ENCODE data around the gene PAX2. TPM values are rescaled to one million over a fixed set of nuclear protein-coding genes. Genes with fewer than 3 reads are reported as not detected.
A peak's percentile ranks its signal among the peaks of the same experiment; 100 is the strongest.

The PAX2 gene
- polyA plus RNA-seq, 4 donors, result 0.09 TPM; not detected in 3

DNA sequence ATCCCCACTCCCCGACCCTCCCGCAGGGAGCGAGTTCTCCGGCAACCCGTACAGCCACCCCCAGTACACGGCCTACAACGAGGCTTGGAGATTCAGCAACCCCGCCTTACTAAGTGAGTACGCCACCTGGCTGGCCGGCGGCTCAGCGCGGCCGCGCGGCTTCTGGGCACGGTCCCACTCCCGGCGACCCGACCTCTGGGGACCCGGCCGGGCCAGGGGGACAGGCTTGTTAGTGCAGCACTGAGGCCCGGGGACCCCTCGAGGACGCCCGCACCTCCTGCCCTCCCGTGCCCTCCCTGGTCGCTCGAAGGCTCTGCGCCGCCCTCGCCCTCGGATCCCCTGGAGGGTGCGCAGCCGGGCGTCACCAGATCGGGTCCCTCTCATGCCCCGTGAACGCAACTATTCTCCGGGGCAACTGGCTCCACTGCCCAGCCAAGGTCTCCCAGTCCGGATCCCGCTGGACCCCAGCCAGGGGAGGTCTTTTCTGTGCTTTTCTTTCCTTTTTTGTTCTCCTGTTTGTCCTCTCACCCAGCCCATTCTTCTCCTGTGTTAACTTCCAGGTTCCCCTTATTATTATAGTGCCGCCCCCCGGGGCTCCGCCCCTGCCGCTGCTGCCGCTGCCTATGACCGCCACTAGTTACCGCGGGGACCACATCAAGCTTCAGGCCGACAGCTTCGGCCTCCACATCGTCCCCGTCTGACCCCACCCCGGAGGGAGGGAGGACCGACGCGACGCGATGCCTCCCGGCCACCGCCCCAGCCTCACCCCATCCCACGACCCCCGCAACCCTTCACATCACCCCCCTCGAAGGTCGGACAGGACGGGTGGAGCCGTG is 81.8 kb downstream of the PAX2 start:
- peak overlapping the region in 2 of 3 donors; percentile 33 to 48 for H3K4me3 ChIP-seq (ENCODE audit: low read depth in 1 of 3, low read length in 3 of 3)
- H3K9me3 ChIP-seq (ENCODE audit: control insufficient read depth in 2 of 2, insufficient read depth in 1 of 2, low read depth in 1 of 2, low read length in 1 of 2), result no peaks in the 10 kb centered on the region
- peaks cover 13 to 93% (median 69%) of the 10 kb centered on the region in 3 donors for H3K27me3 ChIP-seq (ENCODE audit: control insufficient read depth in 3 of 3, insufficient read depth in 3 of 3, low read length in 3 of 3)
- H3K36me3 ChIP-seq (ENCODE audit: control insufficient read depth in 3 of 3, insufficient read depth in 2 of 3, low read depth in 1 of 3, low read length in 3 of 3), result no peaks in the 10 kb centered on the region
- H3K27ac ChIP-seq (ENCODE audit: low read depth in 1 of 3, low read length in 2 of 3), result no peak overlapping the region
- 1 to 2% (median 1%) methylated on average over 61 to 68 of the region's 68 CpGs for WGBS, 3 donors
- DNase-seq (peak; percentile 9 to 72), FAIRE-seq (no peak)
- peaks cover 0 to 8% (median 7%) of the 10 kb centered on the region in 3 donors for H3K4me1 ChIP-seq (ENCODE audit: control insufficient read depth in 3 of 3, insufficient read depth in 2 of 3, low read depth in 1 of 3, low read length in 2 of 3)

DNA sequence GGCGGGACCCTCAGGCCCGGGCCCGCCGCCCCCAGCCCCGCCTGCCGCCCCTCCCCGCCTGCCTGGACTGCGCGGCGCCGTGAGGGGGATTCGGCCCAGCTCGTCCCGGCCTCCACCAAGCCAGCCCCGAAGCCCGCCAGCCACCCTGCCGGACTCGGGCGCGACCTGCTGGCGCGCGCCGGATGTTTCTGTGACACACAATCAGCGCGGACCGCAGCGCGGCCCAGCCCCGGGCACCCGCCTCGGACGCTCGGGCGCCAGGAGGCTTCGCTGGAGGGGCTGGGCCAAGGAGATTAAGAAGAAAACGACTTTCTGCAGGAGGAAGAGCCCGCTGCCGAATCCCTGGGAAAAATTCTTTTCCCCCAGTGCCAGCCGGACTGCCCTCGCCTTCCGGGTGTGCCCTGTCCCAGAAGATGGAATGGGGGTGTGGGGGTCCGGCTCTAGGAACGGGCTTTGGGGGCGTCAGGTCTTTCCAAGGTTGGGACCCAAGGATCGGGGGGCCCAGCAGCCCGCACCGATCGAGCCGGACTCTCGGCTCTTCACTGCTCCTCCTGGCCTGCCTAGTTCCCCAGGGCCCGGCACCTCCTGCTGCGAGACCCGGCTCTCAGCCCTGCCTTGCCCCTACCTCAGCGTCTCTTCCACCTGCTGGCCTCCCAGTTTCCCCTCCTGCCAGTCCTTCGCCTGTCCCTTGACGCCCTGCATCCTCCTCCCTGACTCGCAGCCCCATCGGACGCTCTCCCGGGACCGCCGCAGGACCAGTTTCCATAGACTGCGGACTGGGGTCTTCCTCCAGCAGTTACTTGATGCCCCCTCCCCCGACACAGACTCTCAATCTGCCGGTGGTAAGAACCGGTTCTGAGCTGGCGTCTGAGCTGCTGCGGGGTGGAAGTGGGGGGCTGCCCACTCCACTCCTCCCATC is 82.7 kb downstream of the PAX2 start:
- DNase-seq, result peak; percentile 5 to 44
- 1 to 2% (median 2%) methylated on average over 59 to 69 of the region's 69 CpGs for WGBS, 3 donors
- H3K27ac ChIP-seq (ENCODE audit: low read depth in 1 of 3, low read length in 2 of 3), result no peak overlapping the region
- no peaks in the 10 kb centered on the region for H3K36me3 ChIP-seq (ENCODE audit: control insufficient read depth in 3 of 3, insufficient read depth in 2 of 3, low read depth in 1 of 3, low read length in 3 of 3)
- H3K4me3 ChIP-seq (ENCODE audit: low read depth in 1 of 3, low read length in 3 of 3), result peak overlapping the region in 1 of 3 donors; percentile 48
- H3K27me3 ChIP-seq (ENCODE audit: control insufficient read depth in 3 of 3, insufficient read depth in 3 of 3, low read length in 3 of 3), result peaks cover 13 to 96% (median 75%) of the 10 kb centered on the region in 3 donors
- H3K9me3 ChIP-seq (ENCODE audit: control insufficient read depth in 2 of 2, insufficient read depth in 1 of 2, low read depth in 1 of 2, low read length in 1 of 2), result no peaks in the 10 kb centered on the region
- peaks cover 0 to 8% (median 7%) of the 10 kb centered on the region in 3 donors for H3K4me1 ChIP-seq (ENCODE audit: control insufficient read depth in 3 of 3, insufficient read depth in 2 of 3, low read depth in 1 of 3, low read length in 2 of 3)
- no peak for FAIRE-seq

DNA sequence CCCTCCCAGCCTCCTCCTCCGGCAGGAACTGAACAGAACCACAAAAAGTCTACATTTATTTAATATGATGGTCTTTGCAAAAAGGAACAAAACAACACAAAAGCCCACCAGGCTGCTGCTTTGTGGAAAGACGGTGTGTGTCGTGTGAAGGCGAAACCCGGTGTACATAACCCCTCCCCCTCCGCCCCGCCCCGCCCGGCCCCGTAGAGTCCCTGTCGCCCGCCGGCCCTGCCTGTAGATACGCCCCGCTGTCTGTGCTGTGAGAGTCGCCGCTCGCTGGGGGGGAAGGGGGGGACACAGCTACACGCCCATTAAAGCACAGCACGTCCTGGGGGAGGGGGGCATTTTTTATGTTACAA is 83.3 kb downstream of the PAX2 start:
- DNase-seq (peak; percentile 10 to 46), FAIRE-seq (no peak)
- no peak overlapping the region for H3K27ac ChIP-seq (ENCODE audit: low read depth in 1 of 3, low read length in 2 of 3)
- 0 to 1% (median 1%) methylated on average over 16 to 20 of the region's 20 CpGs for WGBS, 3 donors
- H3K4me1 ChIP-seq (ENCODE audit: control insufficient read depth in 3 of 3, insufficient read depth in 2 of 3, low read depth in 1 of 3, low read length in 2 of 3), result peaks cover 0 to 8% (median 7%) of the 10 kb centered on the region in 3 donors
- no peaks in the 10 kb centered on the region for H3K36me3 ChIP-seq (ENCODE audit: control insufficient read depth in 3 of 3, insufficient read depth in 2 of 3, low read depth in 1 of 3, low read length in 3 of 3)
- peak overlapping the region in 1 of 3 donors; percentile 48 for H3K4me3 ChIP-seq (ENCODE audit: low read depth in 1 of 3, low read length in 3 of 3)
- no peaks in the 10 kb centered on the region for H3K9me3 ChIP-seq (ENCODE audit: control insufficient read depth in 2 of 2, insufficient read depth in 1 of 2, low read depth in 1 of 2, low read length in 1 of 2)
- peaks cover 13 to 94% (median 73%) of the 10 kb centered on the region in 3 donors for H3K27me3 ChIP-seq (ENCODE audit: control insufficient read depth in 3 of 3, insufficient read depth in 3 of 3, low read length in 3 of 3)

DNA sequence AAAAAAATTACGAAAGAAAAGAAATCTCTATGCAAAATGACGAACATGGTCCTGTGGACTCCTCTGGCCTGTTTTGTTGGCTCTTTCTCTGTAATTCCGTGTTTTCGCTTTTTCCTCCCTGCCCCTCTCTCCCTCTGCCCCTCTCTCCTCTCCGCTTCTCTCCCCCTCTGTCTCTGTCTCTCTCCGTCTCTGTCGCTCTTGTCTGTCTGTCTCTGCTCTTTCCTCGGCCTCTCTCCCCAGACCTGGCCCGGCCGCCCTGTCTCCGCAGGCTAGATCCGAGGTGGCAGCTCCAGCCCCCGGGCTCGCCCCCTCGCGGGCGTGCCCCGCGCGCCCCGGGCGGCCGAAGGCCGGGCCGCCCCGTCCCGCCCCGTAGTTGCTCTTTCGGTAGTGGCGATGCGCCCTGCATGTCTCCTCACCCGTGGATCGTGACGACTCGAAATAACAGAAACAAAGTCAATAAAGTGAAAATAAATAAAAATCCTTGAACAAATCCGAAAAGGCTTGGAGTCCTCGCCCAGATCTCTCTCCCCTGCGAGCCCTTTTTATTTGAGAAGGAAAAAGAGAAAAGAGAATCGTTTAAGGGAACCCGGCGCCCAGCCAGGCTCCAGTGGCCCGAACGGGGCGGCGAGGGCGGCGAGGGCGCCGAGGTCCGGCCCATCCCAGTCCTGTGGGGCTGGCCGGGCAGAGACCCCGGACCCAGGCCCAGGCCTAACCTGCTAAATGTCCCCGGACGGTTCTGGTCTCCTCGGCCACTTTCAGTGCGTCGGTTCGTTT is 83.9 kb downstream of the PAX2 start:
- DNase-seq (peak in 1 of 2 donors; percentile 28), FAIRE-seq (no peak)
- WGBS, 3 donors, result 3 to 4% (median 4%) methylated on average over 58 of the region's 58 CpGs
- H3K27ac ChIP-seq (ENCODE audit: low read depth in 1 of 3, low read length in 2 of 3), result no peak overlapping the region
- peaks cover 13 to 89% (median 67%) of the 10 kb centered on the region in 3 donors for H3K27me3 ChIP-seq (ENCODE audit: control insufficient read depth in 3 of 3, insufficient read depth in 3 of 3, low read length in 3 of 3)
- H3K9me3 ChIP-seq (ENCODE audit: control insufficient read depth in 2 of 2, insufficient read depth in 1 of 2, low read depth in 1 of 2, low read length in 1 of 2), result no peaks in the 10 kb centered on the region
- H3K4me1 ChIP-seq (ENCODE audit: control insufficient read depth in 3 of 3, insufficient read depth in 2 of 3, low read depth in 1 of 3, low read length in 2 of 3), result peaks cover 0 to 8% (median 7%) of the 10 kb centered on the region in 3 donors
- H3K4me3 ChIP-seq (ENCODE audit: low read depth in 1 of 3, low read length in 3 of 3), result peak overlapping the region in 1 of 3 donors; percentile 48
- H3K36me3 ChIP-seq (ENCODE audit: control insufficient read depth in 3 of 3, insufficient read depth in 2 of 3, low read depth in 1 of 3, low read length in 3 of 3), result no peaks in the 10 kb centered on the region

DNA sequence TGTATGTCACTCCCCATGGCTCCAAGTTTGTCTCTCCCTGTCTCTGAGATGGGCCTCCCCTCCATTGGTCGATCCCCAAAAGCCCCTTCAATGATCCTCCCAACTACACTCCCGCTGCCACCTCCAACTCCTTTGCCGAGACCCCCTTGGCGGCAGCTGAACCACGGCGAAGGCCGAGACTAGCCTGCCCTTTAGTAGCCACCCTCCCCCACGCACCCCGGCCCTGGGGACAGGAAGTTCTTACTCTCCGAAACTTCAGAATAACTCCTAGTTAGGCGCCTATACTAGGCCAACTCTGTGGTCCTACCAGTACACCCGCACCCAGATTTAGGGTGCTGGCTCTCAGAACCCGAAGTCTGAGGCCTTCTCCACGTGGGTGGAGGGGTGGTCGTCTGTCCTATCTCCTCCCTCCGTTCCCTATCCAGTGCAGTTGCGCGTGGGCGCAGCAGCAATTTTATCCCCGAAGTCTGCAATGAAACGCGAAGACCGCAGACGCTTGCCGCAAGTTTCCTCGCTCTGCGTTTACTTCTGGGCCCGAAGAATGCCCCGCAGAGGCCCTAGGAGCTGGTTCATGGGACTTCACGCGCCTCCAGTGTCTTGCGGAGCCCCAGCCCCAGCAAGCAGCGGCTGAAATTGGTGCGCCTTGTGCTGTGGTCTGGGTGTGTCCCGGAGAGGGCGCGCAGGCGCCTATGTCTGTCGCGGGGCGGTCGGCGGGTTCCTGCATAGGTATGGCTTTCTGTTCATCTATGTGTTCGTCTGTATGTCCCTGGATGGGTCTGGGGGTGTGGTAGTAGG is 84.7 kb downstream of the PAX2 start:
- whole genome bisulfite sequencing, 3 donors, result 6 to 14% (median 7%) methylated on average over 44 of the region's 44 CpGs
- Histone ChIP-seq H3K27ac (ENCODE audit: low read depth in 1 of 3, low read length in 2 of 3) (no peak overlapping the region), H3K27me3 (ENCODE audit: control insufficient read depth in 3 of 3, insufficient read depth in 3 of 3, low read length in 3 of 3) (peaks cover 13 to 88% (median 59%) of the 10 kb centered on the region in 3 donors), H3K36me3 (ENCODE audit: control insufficient read depth in 3 of 3, insufficient read depth in 2 of 3, low read depth in 1 of 3, low read length in 3 of 3) (no peaks in the 10 kb centered on the region), H3K9me3 (ENCODE audit: control insufficient read depth in 2 of 2, insufficient read depth in 1 of 2, low read depth in 1 of 2, low read length in 1 of 2) (no peaks in the 10 kb centered on the region), H3K4me1 (ENCODE audit: control insufficient read depth in 3 of 3, insufficient read depth in 2 of 3, low read depth in 1 of 3, low read length in 2 of 3) (peaks cover 0 to 8% (median 7%) of the 10 kb centered on the region in 3 donors), H3K4me3 (ENCODE audit: low read depth in 1 of 3, low read length in 3 of 3) (no peak overlapping the region)
- DNase-seq, result peak in 1 of 2 donors; percentile 13
- FAIRE-seq, result no peak

DNA sequence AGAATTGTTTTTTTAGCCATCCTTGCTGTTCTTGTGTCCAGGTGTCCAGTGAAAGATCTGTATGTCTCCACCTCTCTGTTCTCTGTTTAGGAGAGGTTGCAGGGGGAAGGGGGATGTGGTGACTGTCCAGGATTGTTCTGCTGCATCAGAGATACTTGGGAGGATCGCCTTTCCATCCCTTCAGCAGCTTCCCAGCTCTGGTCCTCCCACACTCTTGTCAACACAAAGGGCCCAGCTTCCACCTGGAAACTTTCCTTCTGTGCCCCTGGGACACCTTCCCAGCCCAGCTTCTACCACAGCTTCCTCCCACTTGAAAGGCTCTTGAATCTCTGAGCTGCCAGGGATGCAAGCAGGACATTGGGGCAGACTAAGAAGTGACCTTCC is 85.3 kb downstream of the PAX2 start:
- DNase-seq (no peak), FAIRE-seq (no peak)
- no peaks in the 10 kb centered on the region for H3K36me3 ChIP-seq (ENCODE audit: control insufficient read depth in 3 of 3, insufficient read depth in 2 of 3, low read depth in 1 of 3, low read length in 3 of 3)
- H3K27ac ChIP-seq (ENCODE audit: low read depth in 1 of 3, low read length in 2 of 3), result no peak overlapping the region
- WGBS, 3 donors, result 0 to 11% (median 6%) methylated on average over 1 of the region's 1 CpG
- H3K4me1 ChIP-seq (ENCODE audit: control insufficient read depth in 3 of 3, insufficient read depth in 2 of 3, low read depth in 1 of 3, low read length in 2 of 3), result peaks cover 0 to 8% (median 7%) of the 10 kb centered on the region in 3 donors
- peaks cover 13 to 88% (median 53%) of the 10 kb centered on the region in 3 donors for H3K27me3 ChIP-seq (ENCODE audit: control insufficient read depth in 3 of 3, insufficient read depth in 3 of 3, low read length in 3 of 3)
- H3K4me3 ChIP-seq (ENCODE audit: low read depth in 1 of 3, low read length in 3 of 3), result no peak overlapping the region
- H3K9me3 ChIP-seq (ENCODE audit: control insufficient read depth in 2 of 2, insufficient read depth in 1 of 2, low read depth in 1 of 2, low read length in 1 of 2), result no peaks in the 10 kb centered on the region

DNA sequence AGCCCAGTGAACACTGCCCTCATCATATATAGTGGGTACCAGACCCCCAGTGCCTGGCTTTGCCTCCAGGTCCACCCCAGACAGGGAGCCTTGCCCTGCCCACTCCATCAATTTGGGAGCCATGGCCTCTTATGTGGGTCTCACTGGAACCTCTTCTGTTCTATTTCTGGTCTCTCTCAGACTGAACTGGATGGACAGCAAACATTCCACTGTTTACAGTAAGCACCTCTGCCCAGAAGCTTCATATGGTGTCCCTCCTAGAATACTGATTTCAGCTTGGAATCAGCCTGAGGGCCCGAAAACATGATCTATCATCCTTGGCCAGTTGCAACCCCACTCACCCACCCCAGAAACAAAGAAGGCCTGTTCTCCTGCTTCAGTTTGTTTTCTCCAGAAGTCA is 86.4 kb downstream of the PAX2 start:
- no peak for FAIRE-seq
- Histone ChIP-seq H3K4me1 (ENCODE audit: control insufficient read depth in 3 of 3, insufficient read depth in 2 of 3, low read depth in 1 of 3, low read length in 2 of 3) (peaks cover 0 to 8% (median 5%) of the 10 kb centered on the region in 3 donors), H3K27ac (ENCODE audit: low read depth in 1 of 3, low read length in 2 of 3) (no peak overlapping the region), H3K9me3 (ENCODE audit: control insufficient read depth in 2 of 2, insufficient read depth in 1 of 2, low read depth in 1 of 2, low read length in 1 of 2) (no peaks in the 10 kb centered on the region), H3K4me3 (ENCODE audit: low read depth in 1 of 3, low read length in 3 of 3) (no peak overlapping the region), H3K36me3 (ENCODE audit: control insufficient read depth in 3 of 3, insufficient read depth in 2 of 3, low read depth in 1 of 3, low read length in 3 of 3) (no peaks in the 10 kb centered on the region), H3K27me3 (ENCODE audit: control insufficient read depth in 3 of 3, insufficient read depth in 3 of 3, low read length in 3 of 3) (peaks cover 8 to 79% (median 47%) of the 10 kb centered on the region in 3 donors)
- no peak for DNase-seq
- 80 to 84% (median 81%) methylated on average over 1 of the region's 1 CpG for WGBS, 3 donors

Measured in small intestine (tissue), 7 donors.